K562 (cell line): ENCODE measurements around the gene PSMC3IP. TPM values are rescaled to one million over a fixed set of nuclear protein-coding genes. Genes with fewer than 3 reads are reported as not detected.

Source experiments
- ATAC-seq: fragments of 200-7000 bp; cut with Tn5 transposase; 3 replicates; pipeline ENCODE4 v1.9.1; 2020; ENCODE audit warnings: moderate library complexity
- BruUV-seq: library from RNA; stranded (reverse); fragments of 400-500 nt; replicated peaks from 2 replicates; lab custom pipeline; 2021; lab: Mats Ljungman, UMichigan
- CTCF ChIA-PET: fragments of 300-600 bp; formaldehyde crosslinking; extraction: SDS; loops from one replicate; lab custom pipeline; 2021; ENCODE audit warnings: low intra/inter-chr PET ratio; lab: Yijun Ruan, JAX
- POLR2A ChIA-PET: fragments of 300-600, 350-650 bp; sonication (Branson Sonifier 250); formaldehyde crosslinking; extraction: SDS; loops from one replicate; lab custom pipeline; 2021; ENCODE audit warnings: antibody characterized with exemption, inconsistent platforms; lab: Yijun Ruan, JAX
- DNase-seq, 4 experiments: peaks; one replicate each; pipeline versions ENCODE4 v3.0.0 to v3.0.0-alpha.2; 2011 to 2018; ENCODE audit warnings: low spot score in 3 of 4, mixed read lengths in 3 of 4; ENCODE audit errors: extremely low read depth in 1 of 4
- FAIRE-seq: peaks from 2 replicates; lab custom pipeline; 2011; peaks lifted over from hg19 to GRCh38; lab: Jason Lieb, UNC
- H2AFZ ChIP-seq: 2 replicates; pipeline ENCODE4 v1.6.0; 2011; ENCODE audit warnings: low read depth, low read length, control low read depth, inconsistent platforms
- H3K27ac ChIP-seq: fragments of 200-600 bp; 3 replicates; pipeline ENCODE4 v1.8.0; 2011; ENCODE audit warnings: low read depth, mild to moderate bottlenecking, control low read depth, inconsistent platforms, low read length, moderate library complexity, mixed read lengths; ENCODE audit errors: extremely low read depth
- H3K27me3 ChIP-seq, 2 experiments: fragments of 300-600 bp in 1 of 2; 2 replicates in 1 of 2; 3 replicates in 1 of 2; pipeline versions ENCODE4 v1.6.0 to v1.8.0; 2011; ENCODE audit warnings: inconsistent platforms in 2 of 2, low read length in 2 of 2, mild to moderate bottlenecking in 1 of 2, mixed read lengths in 1 of 2, moderate library complexity in 1 of 2; ENCODE audit not compliant: control insufficient read depth in 2 of 2, insufficient read depth in 2 of 2
- H3K36me3 ChIP-seq: fragments of 300-600 bp; 3 replicates; pipeline ENCODE4 v1.8.0; 2011; ENCODE audit warnings: mild to moderate bottlenecking, low read length, inconsistent platforms; ENCODE audit not compliant: control insufficient read depth, insufficient read depth
- H3K4me1 ChIP-seq, 2 experiments: fragments of 200-600 bp in 1 of 2; replicated peaks in 1 of 2; 2 replicates in 1 of 2; 3 replicates in 1 of 2; pipeline versions ENCODE4 v1.5.1 to v1.8.0; 2011; ENCODE audit warnings: inconsistent platforms in 2 of 2, low read length in 2 of 2, mild to moderate bottlenecking in 1 of 2, mixed read lengths in 1 of 2, moderate library complexity in 1 of 2; ENCODE audit not compliant: control insufficient read depth in 2 of 2, insufficient read depth in 2 of 2
- H3K4me2 ChIP-seq: 2 replicates; pipeline ENCODE4 v1.6.1; 2011; ENCODE audit warnings: low read length, control low read depth, inconsistent platforms, mixed read lengths; ENCODE audit not compliant: insufficient read depth
- H3K4me3 ChIP-seq: fragments of 200-600 bp; sonication (generic), shearing (Covaris generic); 2 replicates; pipeline ENCODE4 v1.5.1; 2016; ENCODE audit warnings: control low read depth, inconsistent platforms
- H3K79me2 ChIP-seq: fragments of 200-600 bp; 3 replicates; pipeline ENCODE4 v1.8.0; 2011; ENCODE audit warnings: low read length, inconsistent platforms; ENCODE audit not compliant: control insufficient read depth, insufficient read depth
- H3K9ac ChIP-seq, 2 experiments: 2 replicates each; pipeline versions ENCODE4 v1.6.0 to v1.6.1; 2011; ENCODE audit warnings: low read depth in 2 of 2, low read length in 2 of 2, control low read depth in 1 of 2, inconsistent platforms in 1 of 2, mild to moderate bottlenecking in 1 of 2, mixed read lengths in 1 of 2; ENCODE audit not compliant: insufficient read depth in 1 of 2
- H3K9me1 ChIP-seq: one replicate; pipeline ENCODE4 v1.6.0; 2011; ENCODE audit warnings: inconsistent platforms, mild to moderate bottlenecking, low read length, moderate library complexity; ENCODE audit not compliant: control insufficient read depth, insufficient read depth
- H3K9me3 ChIP-seq: replicated peaks from 2 replicates; pipeline ENCODE4 v1.5.1; 2011; ENCODE audit warnings: low read depth, low read length, inconsistent platforms; ENCODE audit not compliant: control insufficient read depth, insufficient read depth
- H4K20me1 ChIP-seq: replicated peaks from 2 replicates; pipeline ENCODE4 v1.6.1; 2011; ENCODE audit warnings: low read length, inconsistent platforms, mixed read lengths; ENCODE audit not compliant: control insufficient read depth, insufficient read depth
- BCOR ChIP-seq: fragments of 450-650 bp; IDR thresholded peaks from 2 replicates; pipeline ENCODE4 v1.6.1; 2016
- BHLHE40 ChIP-seq: IDR thresholded peaks from 2 replicates; pipeline ENCODE4 v1.6.1; 2011; ENCODE audit warnings: low read length, improper control_type of control experiment
- HDAC3 ChIP-seq: fragments of 450-650 bp; IDR thresholded peaks from 2 replicates; pipeline ENCODE4 v1.6.1; 2018; ENCODE audit warnings: borderline replicate concordance, mild to moderate bottlenecking, moderate library complexity; ENCODE audit not compliant: partially characterized antibody
- HNRNPH1 ChIP-seq: fragments of 200-400 bp; formaldehyde crosslinking; optimal IDR thresholded peaks from 2 replicates; pipeline ENCODE3; 2017; ENCODE audit warnings: low read depth, mild to moderate bottlenecking, low read length, moderate library complexity
- KDM1A ChIP-seq, 2 experiments: fragments of 450-650 bp; IDR thresholded peaks; 2 replicates each; pipeline ENCODE4 v1.6.1; 2016; ENCODE audit warnings: mild to moderate bottlenecking in 2 of 2
- MYC ChIP-seq, 2 experiments: fragments of 250-450 bp in 1 of 2; sonication (Bioruptor Pico) in 1 of 2; IDR thresholded peaks; 2 replicates each; pipeline versions ENCODE4 v1.5.1 to v1.6.1; 2012 to 2021; ENCODE audit warnings: low read depth in 2 of 2, borderline replicate concordance in 1 of 2, improper control_type of control experiment in 1 of 2, low read length in 1 of 2, mild to moderate bottlenecking in 1 of 2, moderate library complexity in 1 of 2
- PCBP2 ChIP-seq: fragments of 200-400 bp; formaldehyde crosslinking; IDR thresholded peaks from 2 replicates; pipeline ENCODE4 v1.6.1; 2018; ENCODE audit warnings: low read length, low read depth, mild to moderate bottlenecking, moderate library complexity; ENCODE audit not compliant: poor library complexity, severe bottlenecking
- PTBP1 ChIP-seq: fragments of 200-400 bp; formaldehyde crosslinking; IDR thresholded peaks from 2 replicates; pipeline ENCODE4 v1.6.1; 2017; ENCODE audit warnings: low read depth, low read length
- RBBP5 ChIP-seq: fragments of 200-600 bp; sonication (generic); IDR thresholded peaks from 2 replicates; pipeline ENCODE4 v1.6.1; 2012; ENCODE audit warnings: borderline replicate concordance, mild to moderate bottlenecking, low read length, control low read depth, inconsistent platforms; ENCODE audit not compliant: insufficient read depth, poor library complexity, severe bottlenecking
- RCOR1 ChIP-seq, 2 experiments: IDR thresholded peaks; 2 replicates each; pipeline ENCODE4 v1.6.1; 2012; ENCODE audit warnings: low read depth in 2 of 2, low read length in 2 of 2, borderline replicate concordance in 1 of 2, improper control_type of control experiment in 1 of 2
- SMARCA5 ChIP-seq: fragments of 450-650 bp; IDR thresholded peaks from 2 replicates; pipeline ENCODE4 v1.6.1; 2016
- ZBTB7A ChIP-seq: IDR thresholded peaks from 2 replicates; pipeline ENCODE4 v1.6.1; 2011; ENCODE audit warnings: low read depth, mild to moderate bottlenecking, low read length, moderate library complexity, borderline replicate concordance; ENCODE audit not compliant: control insufficient read depth
- ZFP36 ChIP-seq: fragments of 150-350 bp; IDR thresholded peaks from 2 replicates; pipeline ENCODE4 v1.6.1; 2018; ENCODE audit warnings: low read length, low read depth; ENCODE audit not compliant: partially characterized antibody
- ZNF282 ChIP-seq: sonication (generic); formaldehyde crosslinking; IDR thresholded peaks from 2 replicates; pipeline ENCODE4 v1.8.1; 2023; ENCODE audit warnings: missing genetic modification reagents
- WGBS: fragments of 100-300 bp; shearing (Covaris generic); methylation state at CpG from one replicate; pipeline ENCODE4 v1.1.6; 2016; ENCODE audit warnings: low coverage, mixed read lengths; ENCODE audit not compliant: insufficient coverage; ENCODE audit errors: missing lambda C conversion rate; 5-methylcytosine and 5-hydroxymethylcytosine counted together
- in situ Hi-C: fragments of 300-500 bp; cut with MboI; formaldehyde crosslinking; loops from 4 replicates; pipeline ENCODE4 v1.15.0; 2018; ENCODE audit warnings: inconsistent platforms, mixed read lengths
- intact Hi-C: fragments of 100-400 bp; cut with micrococcal nuclease; formaldehyde crosslinking; loops from 2 replicates; pipeline ENCODE4 v1.14.2; 2022
- polyA plus RNA-seq, 8 experiments: library from polyadenylated mRNA; depleted of rRNA in 4 of 8; stranded (reverse) in 5 of 8; unstranded in 3 of 8; fragments of >200 nt; fragmentation: Nextera tagmentation in 2 of 8; fragmentation: Illumina TruSeq in 1 of 8; extraction: Ambion mirVana in 2 of 8; extraction: Trizol in 1 of 8; gene quantifications; 2 replicates each; pipeline versions ENCODE4 v1.2.1 to v1.2.3, GENCODE V29; 2011 to 2014; ENCODE audit warnings: inconsistent platforms in 1 of 8, missing spikeins in 1 of 8
- total RNA-seq, 7 experiments: library from RNA; depleted of rRNA in 6 of 7; stranded (reverse); fragments of >200 nt in 6 of 7; fragmentation: Illumina TruSeq in 2 of 7; extraction: Trizol in 2 of 7; gene quantifications; 2 replicates each; pipeline versions ENCODE4 v1.2.1 to v1.2.3, GENCODE V29; 2011 to 2021; ENCODE audit warnings: low replicate concordance in 1 of 7
- TF ChIP-seq, protein P1 (sequence below), 2 experiments: fragments of 200-800 bp in 1 of 2; sonication (Bioruptor generic) in 1 of 2; sonication (generic) in 1 of 2; formaldehyde crosslinking in 1 of 2; IDR thresholded peaks in 1 of 2; conservative IDR thresholded peaks in 1 of 2; 2 replicates each; pipeline versions ENCODE4 v1.5.0 to v1.6.1; 2016 to 2020; ENCODE audit warnings: missing compliant biosample characterization in 1 of 2, missing genetic modification characterization in 1 of 2, missing genetic modification reagents in 1 of 2
- TF ChIP-seq, protein P2 (sequence below): fragments of 450-650 bp; IDR thresholded peaks from 2 replicates; pipeline ENCODE4 v1.6.1; 2017; ENCODE audit warnings: antibody characterized with exemption, mild to moderate bottlenecking

The PSMC3IP gene
- total and polyA plus RNA-seq, 9 of the 15 experiments (the other 6 are each of a cell fraction or from before 2014, with no cell fraction given), result 13.8 to 65.6 (median 32.8) TPM

DNA sequence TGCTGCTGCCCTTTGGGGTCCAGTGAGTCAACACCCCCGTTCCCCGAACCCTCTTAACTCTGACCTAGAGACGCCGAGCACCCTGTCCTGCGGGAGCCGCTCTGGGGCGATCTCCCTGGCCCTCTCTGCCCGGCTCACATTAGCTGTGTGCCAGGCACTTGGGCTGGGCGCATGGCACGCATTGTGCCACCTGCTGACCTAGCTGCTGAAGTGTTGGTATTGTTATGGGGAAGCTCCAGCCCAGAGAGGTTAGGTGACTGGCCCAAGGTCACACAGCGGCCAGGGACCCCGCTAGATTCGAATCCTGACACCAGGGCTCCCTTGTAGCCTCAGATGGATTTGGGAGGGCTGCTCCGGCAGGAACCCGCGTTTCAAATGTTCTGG lies 23.7 kb downstream of the PSMC3IP start:
- in situ Hi-C loops, result no loop called here
- no peaks in the 10 kb centered on the region for H3K27me3 ChIP-seq
- peaks cover 26% of the 10 kb centered on the region for H3K79me2 ChIP-seq
- BruUV-seq, result no TSS peak
- DNase-seq (no peak), FAIRE-seq (no peak), ATAC-seq (no peak)
- WGBS, result 3% methylated on average over 13 of the region's 16 CpGs
- peaks cover 18 to 39% of the 10 kb centered on the region in 2 experiments; a peak in 4 of 5 replicates for H3K4me1 ChIP-seq
- POLR2A ChIA-PET, result interaction anchor here (0.5 to 1.3 kb wide), 4 partner anchors 16 to 280 kb away, joined by 3 to 4 read pairs (median 3); partner anchors contain the start of gene NAGLU
- intact Hi-C loops, result no loop called here
- peak overlapping the region; percentile 85 for H2AFZ ChIP-seq
- H3K27ac ChIP-seq, result peak overlapping the region; percentile 91
- H3K36me3 ChIP-seq, result peaks cover 4% of the 10 kb centered on the region; the same call in 1 of the 3 replicates
- no peaks in the 10 kb centered on the region for H3K9me3 ChIP-seq
- H3K4me3 ChIP-seq, result peak overlapping the region; percentile 87
- CTCF ChIA-PET, result no interaction called here
- H3K4me2 ChIP-seq, result peak overlapping the region; percentile 96
- peak overlapping the region; percentile 66 to 100 for H3K9ac ChIP-seq
- no peaks in the 10 kb centered on the region for H4K20me1 ChIP-seq
- H3K9me1 ChIP-seq, result no peaks in the 10 kb centered on the region
- peak; percentile 9; the same call in 1 of the 2 replicates for TF ChIP-seq MYC (IDR thresholded peaks at IDR 0.05; ENCODE audit: low read depth, low read length)
- no peak for TF ChIP-seq MYC (CRISPR knock-in tag; IDR thresholded peaks at IDR 0.05; ENCODE audit: borderline replicate concordance, low read depth)
- TF ChIP-seq HNRNPH1, result no peak
- peak in 1 of 2 experiments; percentile 58; a peak in 2 of 4 replicates for TF ChIP-seq RCOR1 (IDR thresholded peaks at IDR 0.05; ENCODE audit: borderline replicate concordance in 1 of 2, low read depth in 2 of 2, low read length in 2 of 2)
- TF ChIP-seq SMARCA5, result peak; percentile 92
- TF ChIP-seq BCOR, result peak; percentile 93
- TF ChIP-seq PTBP1, result peak; percentile 71; the same call in 1 of the 2 replicates
- TF ChIP-seq ZNF282 (CRISPR knock-in tag), result no peak
- peak; percentile 4 for TF ChIP-seq RBBP5
- TF ChIP-seq, protein P1, sequence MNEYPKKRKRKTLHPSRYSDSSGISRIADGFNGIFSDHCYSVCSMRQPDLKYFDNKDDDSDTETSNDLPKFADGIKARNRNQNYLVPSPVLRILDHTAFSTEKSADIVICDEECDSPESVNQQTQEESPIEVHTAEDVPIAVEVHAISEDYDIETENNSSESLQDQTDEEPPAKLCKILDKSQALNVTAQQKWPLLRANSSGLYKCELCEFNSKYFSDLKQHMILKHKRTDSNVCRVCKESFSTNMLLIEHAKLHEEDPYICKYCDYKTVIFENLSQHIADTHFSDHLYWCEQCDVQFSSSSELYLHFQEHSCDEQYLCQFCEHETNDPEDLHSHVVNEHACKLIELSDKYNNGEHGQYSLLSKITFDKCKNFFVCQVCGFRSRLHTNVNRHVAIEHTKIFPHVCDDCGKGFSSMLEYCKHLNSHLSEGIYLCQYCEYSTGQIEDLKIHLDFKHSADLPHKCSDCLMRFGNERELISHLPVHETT (CRISPR knock-in tag; conservative IDR thresholded peaks at IDR 0.05 in 1 of 2, IDR thresholded peaks at IDR 0.05 in 1 of 2), result 0 out of 4 replicates have a peak, but pooled peaks of 1 of the 2 experiments have one; percentile 14
- 0 out of 2 replicates have a peak, but pooled peaks have one; percentile 3 for TF ChIP-seq ZBTB7A
- no peak for TF ChIP-seq HDAC3
- peak; percentile 65 to 84 for TF ChIP-seq KDM1A (IDR thresholded peaks at IDR 0.05)
- TF ChIP-seq PCBP2, result no peak
- TF ChIP-seq, protein P2, sequence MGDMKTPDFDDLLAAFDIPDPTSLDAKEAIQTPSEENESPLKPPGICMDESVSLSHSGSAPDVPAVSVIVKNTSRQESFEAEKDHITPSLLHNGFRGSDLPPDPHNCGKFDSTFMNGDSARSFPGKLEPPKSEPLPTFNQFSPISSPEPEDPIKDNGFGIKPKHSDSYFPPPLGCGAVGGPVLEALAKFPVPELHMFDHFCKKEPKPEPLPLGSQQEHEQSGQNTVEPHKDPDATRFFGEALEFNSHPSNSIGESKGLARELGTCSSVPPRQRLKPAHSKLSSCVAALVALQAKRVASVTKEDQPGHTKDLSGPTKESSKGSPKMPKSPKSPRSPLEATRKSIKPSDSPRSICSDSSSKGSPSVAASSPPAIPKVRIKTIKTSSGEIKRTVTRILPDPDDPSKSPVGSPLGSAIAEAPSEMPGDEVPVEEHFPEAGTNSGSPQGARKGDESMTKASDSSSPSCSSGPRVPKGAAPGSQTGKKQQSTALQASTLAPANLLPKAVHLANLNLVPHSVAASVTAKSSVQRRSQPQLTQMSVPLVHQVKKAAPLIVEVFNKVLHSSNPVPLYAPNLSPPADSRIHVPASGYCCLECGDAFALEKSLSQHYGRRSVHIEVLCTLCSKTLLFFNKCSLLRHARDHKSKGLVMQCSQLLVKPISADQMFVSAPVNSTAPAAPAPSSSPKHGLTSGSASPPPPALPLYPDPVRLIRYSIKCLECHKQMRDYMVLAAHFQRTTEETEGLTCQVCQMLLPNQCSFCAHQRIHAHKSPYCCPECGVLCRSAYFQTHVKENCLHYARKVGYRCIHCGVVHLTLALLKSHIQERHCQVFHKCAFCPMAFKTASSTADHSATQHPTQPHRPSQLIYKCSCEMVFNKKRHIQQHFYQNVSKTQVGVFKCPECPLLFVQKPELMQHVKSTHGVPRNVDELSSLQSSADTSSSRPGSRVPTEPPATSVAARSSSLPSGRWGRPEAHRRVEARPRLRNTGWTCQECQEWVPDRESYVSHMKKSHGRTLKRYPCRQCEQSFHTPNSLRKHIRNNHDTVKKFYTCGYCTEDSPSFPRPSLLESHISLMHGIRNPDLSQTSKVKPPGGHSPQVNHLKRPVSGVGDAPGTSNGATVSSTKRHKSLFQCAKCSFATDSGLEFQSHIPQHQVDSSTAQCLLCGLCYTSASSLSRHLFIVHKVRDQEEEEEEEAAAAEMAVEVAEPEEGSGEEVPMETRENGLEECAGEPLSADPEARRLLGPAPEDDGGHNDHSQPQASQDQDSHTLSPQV, result no peak
- no peak for TF ChIP-seq BHLHE40
- peak; percentile 94 for TF ChIP-seq ZFP36
